Stomach (tissue), 4 donors: ENCODE measurements around the gene PKIB.

ENCODE experiments used
- CTCF ChIP-seq, 7 experiments: fragments of 450-650 bp in 4 of 7; fragments of 200-600 bp in 3 of 7; sonication (generic) in 3 of 7; IDR thresholded peaks; one replicate each; pipeline ENCODE4 v1.5.1; 2016 to 2019; ENCODE audit warnings: antibody characterized with exemption in 7 of 7, control low read depth in 2 of 7, mild to moderate bottlenecking in 1 of 7
- POLR2A ChIP-seq, 4 donors: fragments of 450-650 bp; IDR thresholded peaks; one replicate each; pipeline ENCODE4 v1.6.1; 2016; ENCODE audit warnings: antibody characterized with exemption in 4 of 4, control low read depth in 2 of 4, mild to moderate bottlenecking in 1 of 4, moderate library complexity in 1 of 4
- POLR2AphosphoS5 ChIP-seq, 3 donors: sonication (generic); formaldehyde crosslinking; IDR thresholded peaks; one replicate each; pipeline ENCODE4 v1.6.1; 2016; ENCODE audit warnings: antibody characterized with exemption in 3 of 3

DNA sequence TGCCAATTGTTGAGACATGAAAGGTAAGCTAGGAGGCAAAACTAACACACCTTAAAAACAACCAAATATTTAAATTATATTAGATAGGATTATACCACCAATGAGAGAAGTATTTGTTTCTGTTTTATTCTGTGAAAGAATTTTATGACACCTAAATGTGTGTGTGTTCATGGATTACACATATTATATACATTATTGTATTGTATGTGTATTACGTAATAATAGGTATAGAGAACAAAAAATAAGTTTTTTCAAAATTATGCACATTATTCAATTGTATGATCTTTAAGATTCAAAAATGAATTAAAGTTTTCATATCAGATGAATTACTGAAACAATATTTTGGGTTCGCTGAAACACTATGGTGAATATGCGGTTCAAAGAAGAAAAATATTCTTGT, 85.0 kb downstream of the PKIB start:
- TF ChIP-seq CTCF (IDR thresholded peaks at IDR 0.05) (no peak), POLR2A (IDR thresholded peaks at IDR 0.05) (no peak), POLR2AphosphoS5 (IDR thresholded peaks at IDR 0.05) (no peak)
